K562 (cell line): ENCODE measurements around the gene SMAD7. TPM values are rescaled to one million over a fixed set of nuclear protein-coding genes. Genes with fewer than 3 reads are reported as not detected.

Experiments
- ATAC-seq: fragments of 200-7000 bp; cut with Tn5 transposase; 3 replicates; pipeline ENCODE4 v1.9.1; 2020; ENCODE audit warnings: moderate library complexity
- BruUV-seq: library from RNA; stranded (reverse); fragments of 400-500 nt; replicated peaks from 2 replicates; lab custom pipeline; 2021; lab: Mats Ljungman, UMichigan
- CTCF ChIA-PET: fragments of 300-600 bp; formaldehyde crosslinking; extraction: SDS; loops from one replicate; lab custom pipeline; 2021; ENCODE audit warnings: low intra/inter-chr PET ratio; lab: Yijun Ruan, JAX
- POLR2A ChIA-PET: fragments of 300-600, 350-650 bp; sonication (Branson Sonifier 250); formaldehyde crosslinking; extraction: SDS; loops from one replicate; lab custom pipeline; 2021; ENCODE audit warnings: antibody characterized with exemption, inconsistent platforms; lab: Yijun Ruan, JAX
- DNase-seq, 4 experiments: peaks; one replicate each; pipeline versions ENCODE4 v3.0.0 to v3.0.0-alpha.2; 2011 to 2018; ENCODE audit warnings: low spot score in 3 of 4, mixed read lengths in 3 of 4; ENCODE audit errors: extremely low read depth in 1 of 4
- FAIRE-seq: peaks from 2 replicates; lab custom pipeline; 2011; peaks lifted over from hg19 to GRCh38; lab: Jason Lieb, UNC
- H2AFZ ChIP-seq: 2 replicates; pipeline ENCODE4 v1.6.0; 2011; ENCODE audit warnings: low read depth, low read length, control low read depth, inconsistent platforms
- H3K27ac ChIP-seq: fragments of 200-600 bp; 3 replicates; pipeline ENCODE4 v1.8.0; 2011; ENCODE audit warnings: low read depth, mild to moderate bottlenecking, control low read depth, inconsistent platforms, low read length, moderate library complexity, mixed read lengths; ENCODE audit errors: extremely low read depth
- H3K27me3 ChIP-seq, 2 experiments: fragments of 300-600 bp in 1 of 2; 2 replicates in 1 of 2; 3 replicates in 1 of 2; pipeline versions ENCODE4 v1.6.0 to v1.8.0; 2011; ENCODE audit warnings: inconsistent platforms in 2 of 2, low read length in 2 of 2, mild to moderate bottlenecking in 1 of 2, mixed read lengths in 1 of 2, moderate library complexity in 1 of 2; ENCODE audit not compliant: control insufficient read depth in 2 of 2, insufficient read depth in 2 of 2
- H3K36me3 ChIP-seq: fragments of 300-600 bp; 3 replicates; pipeline ENCODE4 v1.8.0; 2011; ENCODE audit warnings: mild to moderate bottlenecking, low read length, inconsistent platforms; ENCODE audit not compliant: control insufficient read depth, insufficient read depth
- H3K4me1 ChIP-seq, 2 experiments: fragments of 200-600 bp in 1 of 2; replicated peaks in 1 of 2; 2 replicates in 1 of 2; 3 replicates in 1 of 2; pipeline versions ENCODE4 v1.5.1 to v1.8.0; 2011; ENCODE audit warnings: inconsistent platforms in 2 of 2, low read length in 2 of 2, mild to moderate bottlenecking in 1 of 2, mixed read lengths in 1 of 2, moderate library complexity in 1 of 2; ENCODE audit not compliant: control insufficient read depth in 2 of 2, insufficient read depth in 2 of 2
- H3K4me2 ChIP-seq: 2 replicates; pipeline ENCODE4 v1.6.1; 2011; ENCODE audit warnings: low read length, control low read depth, inconsistent platforms, mixed read lengths; ENCODE audit not compliant: insufficient read depth
- H3K4me3 ChIP-seq: fragments of 200-600 bp; sonication (generic), shearing (Covaris generic); 2 replicates; pipeline ENCODE4 v1.5.1; 2016; ENCODE audit warnings: control low read depth, inconsistent platforms
- H3K79me2 ChIP-seq: fragments of 200-600 bp; 3 replicates; pipeline ENCODE4 v1.8.0; 2011; ENCODE audit warnings: low read length, inconsistent platforms; ENCODE audit not compliant: control insufficient read depth, insufficient read depth
- H3K9ac ChIP-seq, 2 experiments: 2 replicates each; pipeline versions ENCODE4 v1.6.0 to v1.6.1; 2011; ENCODE audit warnings: low read depth in 2 of 2, low read length in 2 of 2, control low read depth in 1 of 2, inconsistent platforms in 1 of 2, mild to moderate bottlenecking in 1 of 2, mixed read lengths in 1 of 2; ENCODE audit not compliant: insufficient read depth in 1 of 2
- H3K9me1 ChIP-seq: one replicate; pipeline ENCODE4 v1.6.0; 2011; ENCODE audit warnings: inconsistent platforms, mild to moderate bottlenecking, low read length, moderate library complexity; ENCODE audit not compliant: control insufficient read depth, insufficient read depth
- H3K9me3 ChIP-seq: replicated peaks from 2 replicates; pipeline ENCODE4 v1.5.1; 2011; ENCODE audit warnings: low read depth, low read length, inconsistent platforms; ENCODE audit not compliant: control insufficient read depth, insufficient read depth
- H4K20me1 ChIP-seq: replicated peaks from 2 replicates; pipeline ENCODE4 v1.6.1; 2011; ENCODE audit warnings: low read length, inconsistent platforms, mixed read lengths; ENCODE audit not compliant: control insufficient read depth, insufficient read depth
- DACH1 ChIP-seq: fragments of 450-650 bp; IDR thresholded peaks from 2 replicates; pipeline ENCODE4 v1.6.1; 2018; ENCODE audit not compliant: partially characterized antibody
- DPF2 ChIP-seq: fragments of 450-650 bp; IDR thresholded peaks from 2 replicates; pipeline ENCODE4 v1.6.1; 2016
- FOXK2 ChIP-seq, 2 experiments: fragments of 450-650 bp; IDR thresholded peaks in 1 of 2; conservative IDR thresholded peaks in 1 of 2; 2 replicates each; pipeline ENCODE4 v1.6.1; 2016; ENCODE audit warnings: low read depth in 2 of 2, mild to moderate bottlenecking in 1 of 2
- HDAC2 ChIP-seq: fragments of 450-650 bp; IDR thresholded peaks from 2 replicates; pipeline ENCODE4 v1.6.1; 2016; ENCODE audit warnings: mild to moderate bottlenecking
- LCOR ChIP-seq: sonication (generic); formaldehyde crosslinking; IDR thresholded peaks from 2 replicates; pipeline ENCODE4 v1.8.0; 2022; ENCODE audit warnings: mild to moderate bottlenecking, missing genetic modification reagents
- NR2F6 ChIP-seq: fragments of 450-650 bp; formaldehyde crosslinking; IDR thresholded peaks from 2 replicates; pipeline ENCODE4 v1.4.0; 2020; ENCODE audit warnings: mild to moderate bottlenecking
- POLR2B ChIP-seq: fragments of 450-650 bp; IDR thresholded peaks from 2 replicates; pipeline ENCODE4 v1.6.1; 2018; ENCODE audit warnings: low read depth; ENCODE audit not compliant: partially characterized antibody
- PPARD ChIP-seq: fragments of 250-450 bp; sonication (Bioruptor Pico); IDR thresholded peaks from 2 replicates; pipeline ENCODE4 v1.8.0; 2022; ENCODE audit warnings: inconsistent platforms, mild to moderate bottlenecking, moderate library complexity
- RCOR1 ChIP-seq, 2 experiments: IDR thresholded peaks; 2 replicates each; pipeline ENCODE4 v1.6.1; 2012; ENCODE audit warnings: low read depth in 2 of 2, low read length in 2 of 2, borderline replicate concordance in 1 of 2, improper control_type of control experiment in 1 of 2
- SP1 ChIP-seq: sonication (generic); formaldehyde crosslinking; IDR thresholded peaks from 2 replicates; pipeline ENCODE4 v1.8.1; 2022; ENCODE audit warnings: mild to moderate bottlenecking, missing genetic modification reagents
- SRF ChIP-seq, 2 experiments: fragments of 250-450, 450-650 bp in 1 of 2; sonication (Bioruptor Pico) in 1 of 2; sonication (generic) in 1 of 2; formaldehyde crosslinking; IDR thresholded peaks; 2 replicates each; pipeline versions ENCODE4 v1.5.0 to v1.5.1; 2020 to 2022; ENCODE audit warnings: mild to moderate bottlenecking in 1 of 2, missing genetic modification reagents in 1 of 2
- ZKSCAN1 ChIP-seq: fragments of 150-350 bp; IDR thresholded peaks from 2 replicates; pipeline ENCODE4 v1.6.1; 2016; ENCODE audit warnings: low read depth, low read length
- WGBS: fragments of 100-300 bp; shearing (Covaris generic); methylation state at CpG from one replicate; pipeline ENCODE4 v1.1.6; 2016; ENCODE audit warnings: low coverage, mixed read lengths; ENCODE audit not compliant: insufficient coverage; ENCODE audit errors: missing lambda C conversion rate; 5-methylcytosine and 5-hydroxymethylcytosine counted together
- in situ Hi-C: fragments of 300-500 bp; cut with MboI; formaldehyde crosslinking; loops from 4 replicates; pipeline ENCODE4 v1.15.0; 2018; ENCODE audit warnings: inconsistent platforms, mixed read lengths
- intact Hi-C: fragments of 100-400 bp; cut with micrococcal nuclease; formaldehyde crosslinking; loops from 2 replicates; pipeline ENCODE4 v1.14.2; 2022
- polyA plus RNA-seq, 8 experiments: library from polyadenylated mRNA; depleted of rRNA in 4 of 8; stranded (reverse) in 5 of 8; unstranded in 3 of 8; fragments of >200 nt; fragmentation: Nextera tagmentation in 2 of 8; fragmentation: Illumina TruSeq in 1 of 8; extraction: Ambion mirVana in 2 of 8; extraction: Trizol in 1 of 8; gene quantifications; 2 replicates each; pipeline versions ENCODE4 v1.2.1 to v1.2.3, GENCODE V29; 2011 to 2014; ENCODE audit warnings: inconsistent platforms in 1 of 8, missing spikeins in 1 of 8
- total RNA-seq, 7 experiments: library from RNA; depleted of rRNA in 6 of 7; stranded (reverse); fragments of >200 nt in 6 of 7; fragmentation: Illumina TruSeq in 2 of 7; extraction: Trizol in 2 of 7; gene quantifications; 2 replicates each; pipeline versions ENCODE4 v1.2.1 to v1.2.3, GENCODE V29; 2011 to 2021; ENCODE audit warnings: low replicate concordance in 1 of 7
- TF ChIP-seq, protein P1 (sequence below): sonication (generic); formaldehyde crosslinking; IDR thresholded peaks from 2 replicates; pipeline ENCODE4 v1.8.1; 2023; ENCODE audit warnings: mild to moderate bottlenecking, missing genetic modification reagents
- TF ChIP-seq, protein P2 (sequence below): IDR thresholded peaks from 2 replicates; pipeline ENCODE4 v1.6.1; 2016; ENCODE audit warnings: missing genetic modification characterization, missing compliant biosample characterization
- TF ChIP-seq, protein P3 (sequence below): fragments of 250-450 bp; sonication (Bioruptor Pico); IDR thresholded peaks from 2 replicates; pipeline ENCODE4 v1.8.0; 2021; ENCODE audit warnings: moderate library complexity, mild to moderate bottlenecking, inconsistent platforms

Gene SMAD7
- total and polyA plus RNA-seq, 9 of the 15 experiments (the other 6 are each of a cell fraction or from before 2014, with no cell fraction given): 0.13 to 3.0 (median 1.6) TPM

DNA sequence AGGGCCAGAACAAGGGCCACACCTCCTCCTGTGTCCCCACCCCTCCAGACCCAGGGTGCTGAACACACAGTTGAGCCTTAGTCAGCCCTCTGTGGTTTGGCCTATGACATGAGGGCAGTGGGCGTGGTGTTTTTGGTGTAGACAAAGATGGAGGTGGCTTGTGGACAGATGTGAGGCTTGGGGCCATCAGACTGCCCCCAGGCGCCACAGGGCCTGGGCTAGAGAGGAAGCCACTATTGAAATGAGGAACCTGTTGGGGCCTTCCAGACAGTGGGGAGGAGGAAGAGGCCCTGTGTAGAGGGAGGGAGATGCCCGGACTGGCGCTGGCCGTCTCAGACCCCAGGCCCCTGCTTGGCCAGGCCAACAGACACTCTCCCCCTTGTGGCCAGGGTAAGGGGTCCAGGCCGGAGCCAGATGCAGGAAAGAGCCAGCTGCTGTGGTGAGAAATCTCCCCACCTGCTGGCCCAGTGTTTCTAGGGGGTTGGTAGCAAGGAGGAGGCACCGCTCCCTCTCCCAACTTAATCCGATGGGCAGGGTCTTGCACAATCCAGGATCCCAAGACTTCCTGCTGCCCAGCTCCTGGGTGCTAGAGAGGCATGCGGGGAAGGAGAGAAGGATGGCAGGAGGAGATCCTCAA lies 53.8 kb downstream of the SMAD7 start (continued):
- TF ChIP-seq HDAC2: no peak; the same call in 1 of the 2 replicates
- no peak for TF ChIP-seq NR2F6 (CRISPR knock-in tag)
- no peak for TF ChIP-seq SRF (CRISPR knock-in tag; IDR thresholded peaks at IDR 0.05)
- TF ChIP-seq PPARD (CRISPR knock-in tag): no peak
- TF ChIP-seq, protein P1, sequence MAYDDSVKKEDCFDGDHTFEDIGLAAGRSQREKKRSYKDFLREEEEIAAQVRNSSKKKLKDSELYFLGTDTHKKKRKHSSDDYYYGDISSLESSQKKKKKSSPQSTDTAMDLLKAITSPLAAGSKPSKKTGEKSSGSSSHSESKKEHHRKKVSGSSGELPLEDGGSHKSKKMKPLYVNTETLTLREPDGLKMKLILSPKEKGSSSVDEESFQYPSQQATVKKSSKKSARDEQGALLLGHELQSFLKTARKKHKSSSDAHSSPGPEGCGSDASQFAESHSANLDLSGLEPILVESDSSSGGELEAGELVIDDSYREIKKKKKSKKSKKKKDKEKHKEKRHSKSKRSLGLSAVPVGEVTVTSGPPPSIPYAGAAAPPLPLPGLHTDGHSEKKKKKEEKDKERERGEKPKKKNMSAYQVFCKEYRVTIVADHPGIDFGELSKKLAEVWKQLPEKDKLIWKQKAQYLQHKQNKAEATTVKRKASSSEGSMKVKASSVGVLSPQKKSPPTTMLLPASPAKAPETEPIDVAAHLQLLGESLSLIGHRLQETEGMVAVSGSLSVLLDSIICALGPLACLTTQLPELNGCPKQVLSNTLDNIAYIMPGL (CRISPR knock-in tag): no peak
- peak; percentile 51; the same call in 1 of the 2 replicates for TF ChIP-seq ZKSCAN1
- TF ChIP-seq DPF2: 0 out of 2 replicates have a peak, but pooled peaks have one; percentile 41
- TF ChIP-seq, all 486 proteins: peak for 88

DNA sequence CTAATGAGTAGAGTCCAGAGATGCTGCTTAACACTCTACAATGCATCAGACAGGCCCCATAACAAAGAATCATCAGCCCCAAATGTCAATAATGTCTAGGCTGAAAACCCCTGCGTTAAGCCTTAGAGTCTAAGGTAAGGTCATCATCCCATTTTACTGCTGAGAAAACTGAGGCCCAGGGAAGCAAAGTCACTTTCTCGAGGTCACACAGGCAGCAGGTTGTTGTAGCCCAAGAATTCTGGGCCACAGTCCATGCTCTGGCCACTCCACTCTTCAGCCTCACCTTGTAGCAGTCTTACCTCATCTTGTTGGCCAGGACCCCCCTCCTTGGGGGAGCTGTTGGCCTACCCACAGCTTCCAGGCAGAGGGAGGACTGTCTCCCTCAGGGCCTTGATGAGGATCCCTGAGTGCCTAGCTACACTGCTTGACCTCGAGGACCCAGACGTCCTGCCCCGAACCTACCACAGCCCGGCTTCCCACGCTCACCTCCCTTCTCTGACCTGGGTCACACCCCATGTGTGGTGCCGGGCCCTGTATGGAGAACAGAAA lies 54.4 kb downstream of the SMAD7 start:
- peak overlapping the region; percentile 92 for H2AFZ ChIP-seq
- H3K27me3 ChIP-seq: no peaks in the 10 kb centered on the region
- ATAC-seq: no peak
- intact Hi-C loops (loop anchor here (2.0 to 10.0 kb wide), 2 partner anchors 36 to 112 kb away; no protein-coding TSS in a partner anchor), in situ Hi-C loops (no loop called here)
- no peaks in the 10 kb centered on the region for H3K9me3 ChIP-seq
- WGBS: 18% methylated on average over 6 of the region's 8 CpGs
- H3K9ac ChIP-seq: peak overlapping the region in 1 of 2 experiments; percentile 81; a peak in 3 of 4 replicates
- H3K79me2 ChIP-seq: no peaks in the 10 kb centered on the region
- no peak for FAIRE-seq
- 0 out of 2 replicates have a peak, but pooled peaks cover 3% of the 10 kb centered on the region for H4K20me1 ChIP-seq
- H3K4me1 ChIP-seq: peaks cover 12 to 30% of the 10 kb centered on the region in 2 experiments
- peak overlapping the region; percentile 54; the same call in 1 of the 3 replicates for H3K27ac ChIP-seq
- no peaks in the 10 kb centered on the region for H3K9me1 ChIP-seq
- ChIA-PET POLR2A (interaction anchor here (0.7 kb wide), 1 partner anchor 15 kb away, joined by 3 read pairs; no protein-coding TSS in a partner anchor), CTCF (no interaction called here)
- no peaks in the 10 kb centered on the region for H3K36me3 ChIP-seq
- DNase-seq: no peak
- H3K4me2 ChIP-seq: peak overlapping the region; percentile 62; the same call in 1 of the 2 replicates
- no TSS peak for BruUV-seq
- H3K4me3 ChIP-seq: no peak overlapping the region
- TF ChIP-seq LCOR (CRISPR knock-in tag): no peak
- peak; percentile 51; the same call in 1 of the 2 replicates for TF ChIP-seq SP1 (CRISPR knock-in tag)
- no peak for TF ChIP-seq DACH1
- no peak for TF ChIP-seq FOXK2 (conservative IDR thresholded peaks at IDR 0.05 in 1 of 2, IDR thresholded peaks at IDR 0.05 in 1 of 2; ENCODE audit: low read depth in 2 of 2)
- TF ChIP-seq, protein P2, sequence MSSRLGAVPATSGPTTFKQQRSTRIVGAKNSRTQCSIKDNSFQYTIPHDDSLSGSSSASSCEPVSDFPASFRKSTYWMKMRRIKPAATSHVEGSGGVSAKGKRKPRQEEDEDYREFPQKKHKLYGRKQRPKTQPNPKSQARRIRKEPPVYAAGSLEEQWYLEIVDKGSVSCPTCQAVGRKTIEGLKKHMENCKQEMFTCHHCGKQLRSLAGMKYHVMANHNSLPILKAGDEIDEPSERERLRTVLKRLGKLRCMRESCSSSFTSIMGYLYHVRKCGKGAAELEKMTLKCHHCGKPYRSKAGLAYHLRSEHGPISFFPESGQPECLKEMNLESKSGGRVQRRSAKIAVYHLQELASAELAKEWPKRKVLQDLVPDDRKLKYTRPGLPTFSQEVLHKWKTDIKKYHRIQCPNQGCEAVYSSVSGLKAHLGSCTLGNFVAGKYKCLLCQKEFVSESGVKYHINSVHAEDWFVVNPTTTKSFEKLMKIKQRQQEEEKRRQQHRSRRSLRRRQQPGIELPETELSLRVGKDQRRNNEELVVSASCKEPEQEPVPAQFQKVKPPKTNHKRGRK (tag): no peak
- TF ChIP-seq, protein P3, sequence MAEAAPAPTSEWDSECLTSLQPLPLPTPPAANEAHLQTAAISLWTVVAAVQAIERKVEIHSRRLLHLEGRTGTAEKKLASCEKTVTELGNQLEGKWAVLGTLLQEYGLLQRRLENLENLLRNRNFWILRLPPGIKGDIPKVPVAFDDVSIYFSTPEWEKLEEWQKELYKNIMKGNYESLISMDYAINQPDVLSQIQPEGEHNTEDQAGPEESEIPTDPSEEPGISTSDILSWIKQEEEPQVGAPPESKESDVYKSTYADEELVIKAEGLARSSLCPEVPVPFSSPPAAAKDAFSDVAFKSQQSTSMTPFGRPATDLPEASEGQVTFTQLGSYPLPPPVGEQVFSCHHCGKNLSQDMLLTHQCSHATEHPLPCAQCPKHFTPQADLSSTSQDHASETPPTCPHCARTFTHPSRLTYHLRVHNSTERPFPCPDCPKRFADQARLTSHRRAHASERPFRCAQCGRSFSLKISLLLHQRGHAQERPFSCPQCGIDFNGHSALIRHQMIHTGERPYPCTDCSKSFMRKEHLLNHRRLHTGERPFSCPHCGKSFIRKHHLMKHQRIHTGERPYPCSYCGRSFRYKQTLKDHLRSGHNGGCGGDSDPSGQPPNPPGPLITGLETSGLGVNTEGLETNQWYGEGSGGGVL (CRISPR knock-in tag): no peak
- TF ChIP-seq RCOR1 (IDR thresholded peaks at IDR 0.05; ENCODE audit: borderline replicate concordance in 1 of 2, low read depth in 2 of 2, low read length in 2 of 2): peak in 1 of 2 experiments; percentile 76; a peak in 2 of 4 replicates
- TF ChIP-seq POLR2B: no peak
